ENCODE data around the gene PTPRN2.

GRCh38 chr7:157809863-157810851, 777.5 kb downstream of the PTPRN2 start:
- TF ChIP-seq CTCF (IDR thresholded peaks at IDR 0.05) (no peak), POLR2A (IDR thresholded peaks at IDR 0.05) (no peak), POLR2AphosphoS5 (IDR thresholded peaks at IDR 0.05) (no peak)

Data from sigmoid colon (tissue), 4 donors.